Retina (tissue), 1 donor: ENCODE results near the gene FRMPD2.
"Not testable (repeated sequence)": the region's sequence is repeated elsewhere in the genome, so short reads cannot be mapped to it uniquely, and the experiment has no call there.

Experiments
- DNase-seq: peaks from one replicate; pipeline ENCODE4 v3.0.0-alpha.2; 2016

Gene FRMPD2

GRCh38 chr10:48251525-48252353, 22.8 kb downstream of the FRMPD2 start:
- DNase-seq, result no peak

- DNase-seq, result no peak
Measured at GRCh38 chr10:48251152-48251524, 23.4 kb downstream of the FRMPD2 start.

GRCh38 chr10:48249763-48250351, 24.6 kb downstream of the FRMPD2 start:
- no peak for DNase-seq

GRCh38 chr10:48249004-48249762, 25.3 kb downstream of the FRMPD2 start:
- no peak for DNase-seq

GRCh38 chr10:48248462-48248861, 26.0 kb downstream of the FRMPD2 start:
- DNase-seq, result no peak

GRCh38 chr10:48247680-48248079, 26.8 kb downstream of the FRMPD2 start:
- no peak for DNase-seq

- DNase-seq, result no peak
Measured at GRCh38 chr10:48246501-48246900, 28.0 kb downstream of the FRMPD2 start.

GRCh38 chr10:48245977-48246376, 28.5 kb downstream of the FRMPD2 start:
- no peak for DNase-seq

GRCh38 chr10:48243921-48244320, 30.6 kb downstream of the FRMPD2 start:
- not testable (repeated sequence) for DNase-seq

- DNase-seq, result no peak
Measured at GRCh38 chr10:48243487-48243886, 31.0 kb downstream of the FRMPD2 start.

- DNase-seq, result no peak
Measured at GRCh38 chr10:48242171-48242904, 32.2 kb downstream of the FRMPD2 start.

GRCh38 chr10:48241332-48241731, 33.2 kb downstream of the FRMPD2 start:
- DNase-seq, result no peak

- no peak for DNase-seq
Measured at GRCh38 chr10:48240196-48240595, 34.3 kb downstream of the FRMPD2 start.

GRCh38 chr10:48239618-48240017, 34.9 kb downstream of the FRMPD2 start:
- DNase-seq, result no peak

- DNase-seq, result no peak
Measured at GRCh38 chr10:48238826-48239520, 35.5 kb downstream of the FRMPD2 start.

GRCh38 chr10:48237259-48238250, 36.9 kb downstream of the FRMPD2 start:
- no peak for DNase-seq

- DNase-seq, result no peak
Measured at GRCh38 chr10:48236199-48236621, 38.3 kb downstream of the FRMPD2 start.

- no peak for DNase-seq
Measured at GRCh38 chr10:48235501-48235900, 39.0 kb downstream of the FRMPD2 start.

- DNase-seq, result no peak
Measured at GRCh38 chr10:48234787-48235186, 39.7 kb downstream of the FRMPD2 start.

- DNase-seq, result no peak
Measured at GRCh38 chr10:48234295-48234694, 40.2 kb downstream of the FRMPD2 start.

GRCh38 chr10:48233559-48234005, 40.9 kb downstream of the FRMPD2 start:
- DNase-seq, result no peak
